HepG2 (cell line): ENCODE measurements around the gene SRC. TPM values are rescaled to one million over a fixed set of nuclear protein-coding genes. Genes with fewer than 3 reads are reported as not detected.

ENCODE experiments used
- ARID4A ChIP-seq: sonication (generic); formaldehyde crosslinking; IDR thresholded peaks from 2 replicates; pipeline ENCODE4 v1.5.0; 2020; ENCODE audit warnings: mild to moderate bottlenecking, missing genetic modification reagents, borderline replicate concordance
- ATF1 ChIP-seq: IDR thresholded peaks from 2 replicates; pipeline ENCODE4 v1.6.1; 2016; ENCODE audit warnings: mild to moderate bottlenecking, control low read depth
- CBX5 ChIP-seq: sonication (generic); formaldehyde crosslinking; IDR thresholded peaks from 2 replicates; pipeline ENCODE4 v1.4.0; 2020; ENCODE audit warnings: missing genetic modification reagents, borderline replicate concordance
- ELF4 ChIP-seq: sonication (generic); formaldehyde crosslinking; IDR thresholded peaks from 2 replicates; pipeline ENCODE4 v1.5.0; 2020; ENCODE audit warnings: missing genetic modification reagents, mild to moderate bottlenecking, moderate library complexity, borderline replicate concordance
- HHEX ChIP-seq: IDR thresholded peaks from 2 replicates; pipeline ENCODE4 v1.6.1; 2016; ENCODE audit warnings: control low read depth
- HMGXB3 ChIP-seq: sonication (generic); formaldehyde crosslinking; IDR thresholded peaks from 2 replicates; pipeline ENCODE4 v1.4.0; 2020; ENCODE audit warnings: missing genetic modification reagents, borderline replicate concordance
- MAFG ChIP-seq: sonication (generic); formaldehyde crosslinking; IDR thresholded peaks from 2 replicates; pipeline ENCODE4 v1.5.1; 2020; ENCODE audit warnings: mild to moderate bottlenecking, missing genetic modification reagents
- NFIC ChIP-seq: IDR thresholded peaks from 2 replicates; pipeline ENCODE4 v1.6.1; 2012; ENCODE audit warnings: mild to moderate bottlenecking, low read length, inconsistent platforms
- NFRKB ChIP-seq: fragments of 450-650 bp; IDR thresholded peaks from 2 replicates; pipeline ENCODE4 v1.6.1; 2017
- POLR2G ChIP-seq: fragments of 200-400 bp; formaldehyde crosslinking; IDR thresholded peaks from 2 replicates; pipeline ENCODE4 v1.6.1; 2018; ENCODE audit warnings: mild to moderate bottlenecking, low read depth, low read length, moderate library complexity
- RFX5 ChIP-seq: IDR thresholded peaks from 2 replicates; pipeline ENCODE4 v1.6.1; 2011; ENCODE audit warnings: low read depth, low read length, improper control_type of control experiment
- SNRNP70 ChIP-seq: fragments of 200-400 bp; formaldehyde crosslinking; IDR thresholded peaks from 2 replicates; pipeline ENCODE4 v1.6.1; 2017; ENCODE audit warnings: mild to moderate bottlenecking, low read depth, low read length, moderate library complexity
- SP1 ChIP-seq, 2 experiments: fragments of 450-650 bp in 1 of 2; sonication (generic) in 1 of 2; formaldehyde crosslinking in 1 of 2; IDR thresholded peaks; 2 replicates each; pipeline versions ENCODE4 v1.4.0 to v1.6.1; 2016 to 2020; ENCODE audit warnings: missing genetic modification reagents in 1 of 2
- U2AF2 ChIP-seq: fragments of 200-400 bp; formaldehyde crosslinking; IDR thresholded peaks from 2 replicates; pipeline ENCODE4 v1.6.1; 2017; ENCODE audit warnings: low read depth, mild to moderate bottlenecking, low read length
- ZKSCAN1 ChIP-seq: fragments of 150-350 bp; IDR thresholded peaks from 2 replicates; pipeline ENCODE4 v1.6.1; 2014; ENCODE audit warnings: low read length
- ZKSCAN8 ChIP-seq: IDR thresholded peaks from 2 replicates; pipeline ENCODE4 v1.6.1; 2016; ENCODE audit warnings: borderline replicate concordance, missing genetic modification reagents, missing compliant biosample characterization
- ZNF121 ChIP-seq: sonication (generic); formaldehyde crosslinking; IDR thresholded peaks from 2 replicates; pipeline ENCODE4 v1.5.0; 2020; ENCODE audit warnings: mild to moderate bottlenecking, missing genetic modification reagents
- ZNF546 ChIP-seq: sonication (generic); formaldehyde crosslinking; conservative IDR thresholded peaks from 2 replicates; pipeline ENCODE4 v1.8.1; 2023; ENCODE audit warnings: mild to moderate bottlenecking, missing genetic modification reagents
- ZNF549 ChIP-seq: sonication (generic); formaldehyde crosslinking; IDR thresholded peaks from 2 replicates; pipeline ENCODE4 v1.5.0; 2020; ENCODE audit warnings: missing genetic modification reagents
- polyA plus RNA-seq, 8 experiments: library from polyadenylated mRNA; depleted of rRNA in 3 of 8; stranded (reverse) in 7 of 8; unstranded in 1 of 8; fragments of >200 nt; fragmentation: Illumina TruSeq in 4 of 8; extraction: Trizol in 4 of 8; gene quantifications; 2 replicates each; pipeline versions ENCODE4 v1.2.1 to v1.2.3, GENCODE V29; 2011 to 2016; ENCODE audit warnings: low read depth in 4 of 8, missing spikeins in 1 of 8, mixed read lengths in 1 of 8; ENCODE audit not compliant: insufficient read depth in 1 of 8
- total RNA-seq, 5 experiments: library from RNA; depleted of rRNA; stranded (reverse); fragments of >200 nt; fragmentation: Illumina TruSeq; extraction: Trizol; gene quantifications; 2 replicates each; pipeline ENCODE4 v1.2.3, GENCODE V29; 2016; ENCODE audit warnings: low read depth in 1 of 5

Gene SRC
- total and polyA plus RNA-seq, 2 of the 13 experiments (the other 11 are each of a cell fraction or from before 2014, with no cell fraction given): 54.7 to 192 TPM

GRCh38 chr20:37382482-37383120 lies 36.7 kb downstream of the SRC start (continued):
- TF ChIP-seq ELF4 (CRISPR knock-in tag) (no peak), ZNF121 (no peak), NFIC (no peak), ATF1 (CRISPR knock-in tag) (no peak), POLR2G (0 out of 2 replicates have a peak, but pooled peaks have one; percentile 26), ZNF549 (CRISPR knock-in tag) (no peak), ZKSCAN1 (peak; percentile 84), ZKSCAN8 (CRISPR knock-in tag) (no peak), SNRNP70 (no peak), RFX5 (no peak), ARID4A (CRISPR knock-in tag) (peak; percentile 36; the same call in 1 of the 2 replicates), NFRKB (no peak), CBX5 (CRISPR knock-in tag) (no peak), MAFG (CRISPR knock-in tag) (no peak), HHEX (CRISPR knock-in tag) (no peak), ZNF546 (CRISPR knock-in tag) (no peak), U2AF2 (no peak), SP1 (IDR thresholded peaks at IDR 0.05) (no peak), SP1 (CRISPR knock-in tag; IDR thresholded peaks at IDR 0.05) (no peak), HMGXB3 (no peak)
